Measurements from ENCODE around the gene NUP93. TPM values are rescaled to one million over a fixed set of nuclear protein-coding genes. Genes with fewer than 3 reads are reported as not detected.

The NUP93 gene
- total RNA-seq, 1 experiment from 2014 or later, result 144 TPM

GRCh38 chr16:56781528-56781961, 51.6 kb downstream of the NUP93 start:
- no peak for TF ChIP-seq EZH2 (IDR thresholded peaks at IDR 0.05)
- TF ChIP-seq SRF (IDR thresholded peaks at IDR 0.05; ENCODE audit: low read depth), result no peak
- TF ChIP-seq SIN3A (IDR thresholded peaks at IDR 0.05; ENCODE audit: low read depth), result no peak
- no peak for TF ChIP-seq EZH2phosphoT487 (IDR thresholded peaks at IDR 0.05; ENCODE audit: borderline replicate concordance)
- TF ChIP-seq ATF3 (IDR thresholded peaks at IDR 0.05), result no peak
- no peak for TF ChIP-seq CEBPB (IDR thresholded peaks at IDR 0.05; ENCODE audit: low read depth)
- TF ChIP-seq POLR2AphosphoS5 (IDR thresholded peaks at IDR 0.05; ENCODE audit: low read depth, low read length), result no peak
- no peak for TF ChIP-seq ELF1 (IDR thresholded peaks at IDR 0.05; ENCODE audit: borderline replicate concordance, low read depth)
- TF ChIP-seq CBX3 (IDR thresholded peaks at IDR 0.05; ENCODE audit: low read depth), result no peak
- no peak for TF ChIP-seq JUND (IDR thresholded peaks at IDR 0.05)
- TF ChIP-seq RAD21 (IDR thresholded peaks at IDR 0.05; ENCODE audit: low read depth), result no peak
- TF ChIP-seq MAX (IDR thresholded peaks at IDR 0.05), result no peak
- no peak for TF ChIP-seq SP1 (IDR thresholded peaks at IDR 0.05; ENCODE audit: low read depth)
- TF ChIP-seq POLR2A (IDR thresholded peaks at IDR 0.05; ENCODE audit: borderline replicate concordance, extremely low read depth, insufficient read depth, insufficient read length), result no peak
- TF ChIP-seq EGR1 (IDR thresholded peaks at IDR 0.05; ENCODE audit: low read depth), result no peak
- TF ChIP-seq REST (IDR thresholded peaks at IDR 0.05; ENCODE audit: low read depth), result no peak
- TF ChIP-seq ZNF274 (IDR thresholded peaks at IDR 0.05; ENCODE audit: low read depth, low read length), result no peak
- no peak for TF ChIP-seq TCF7L2 (IDR thresholded peaks at IDR 0.05; ENCODE audit: borderline replicate concordance, extremely low read depth, insufficient read depth, insufficient read length)
- no peak for TF ChIP-seq FOSL1 (IDR thresholded peaks at IDR 0.05; ENCODE audit: low read depth)
- TF ChIP-seq ZFX (IDR thresholded peaks at IDR 0.05), result no peak
- Histone ChIP-seq H3K27me3 (ENCODE audit: insufficient read depth, low read length) (no peaks in the 10 kb centered on the region), H3K9me2 (ENCODE audit: insufficient read depth) (no peaks in the 10 kb centered on the region), H3K4me1 (ENCODE audit: control insufficient read depth in 1 of 2, insufficient read depth in 2 of 2, low read length in 2 of 2) (no peaks in the 10 kb centered on the region), H3K9me3 (ENCODE audit: control insufficient read depth in 1 of 2, insufficient read depth in 1 of 2, low read depth in 1 of 2, low read length in 2 of 2) (no peaks in the 10 kb centered on the region), H2AFZ (ENCODE audit: low read depth, low read length, poor library complexity, severe bottlenecking) (no peak overlapping the region), H3K4me3 (replicated peaks in 1 of 2; ENCODE audit: low read depth in 1 of 2, low read length in 2 of 2) (no peak overlapping the region), H3K79me2 (ENCODE audit: insufficient read depth, low read length) (peaks cover 73% of the 10 kb centered on the region), H4K20me1 (ENCODE audit: insufficient read depth) (peaks cover 11% of the 10 kb centered on the region; the same call in 1 of the 2 replicates), H3K9ac (ENCODE audit: low read length) (no peak overlapping the region), H3K27ac (ENCODE audit: low read depth, low read length) (no peak overlapping the region), H3K4me2 (ENCODE audit: low read length) (no peak overlapping the region), H3K36me3 (ENCODE audit: control insufficient read depth in 1 of 2, insufficient read depth in 2 of 2, low read length in 2 of 2) (no peaks in the 10 kb centered on the region)
- intact Hi-C loops (cut with micrococcal nuclease), result no loop called here
- DNase-seq (ENCODE audit: low read depth, low spot score), result no peak
- ChIA-PET RAD21 (ENCODE audit: low non-redundant PET in 1 of 2, low total read pairs in 2 of 2, uncharacterized antibody in 2 of 2, unreplicated experiment in 2 of 2) (no interaction called here), CTCF (interaction anchor here (0.6 to 1.5 kb wide), 2 partner anchors 12 to 312 kb away, joined by 3 to 6 read pairs; no protein-coding TSS in a partner anchor), POLR2A (no interaction called here)
- no peak for ATAC-seq
- no TSS peak for BruUV-seq (replicated peaks)

Measured in HCT116 (cell line).